ENCODE data around the gene LIX1L. TPM values are rescaled to one million over a fixed set of nuclear protein-coding genes. Genes with fewer than 3 reads are reported as not detected.

The LIX1L gene
- total and polyA plus RNA-seq, 9 donors: 28.7 to 102 (median 69.4) TPM

GRCh38 chr1:145983206-145983675 is 25.4 kb upstream of the LIX1L start:
- Histone ChIP-seq H3K4me3 (no peak overlapping the region), H3K4me1 (ENCODE audit: insufficient read depth) (peaks cover 23% of the 10 kb centered on the region), H3K27ac (peak overlapping the region in 1 of 2 donors; percentile 76), H3K9me3 (no peaks in the 10 kb centered on the region), H3K27me3 (no peaks in the 10 kb centered on the region), H3K36me3 (no peaks in the 10 kb centered on the region)
- intact Hi-C loops (cut with DNase I): no loop called here
- WGBS, 3 donors: 63 to 76% (median 76%) methylated on average over 1 of the region's 1 CpG
- TF ChIP-seq POLR2A (IDR thresholded peaks at IDR 0.05): no peak
- no peak for TF ChIP-seq CTCF (IDR thresholded peaks at IDR 0.05)
- no peak for TF ChIP-seq EP300 (IDR thresholded peaks at IDR 0.05)
- peak in 1 of 5 donors; percentile 24 for DNase-seq

GRCh38 chr1:145982010-145982723 is 24.4 kb upstream of the LIX1L start:
- intact Hi-C loops (cut with DNase I): no loop called here
- no peaks in the 10 kb centered on the region for H3K36me3 ChIP-seq
- TF ChIP-seq EP300 (IDR thresholded peaks at IDR 0.05) (no peak), CTCF (IDR thresholded peaks at IDR 0.05) (no peak), POLR2A (IDR thresholded peaks at IDR 0.05) (no peak)
- H3K9me3 ChIP-seq: no peaks in the 10 kb centered on the region
- peak overlapping the region in 1 of 2 donors; percentile 76 for H3K27ac ChIP-seq
- peak in 1 of 5 donors; percentile 64 for DNase-seq
- no peak overlapping the region for H3K4me3 ChIP-seq
- 54 to 63% (median 58%) methylated on average over 6 of the region's 6 CpGs for WGBS, 3 donors
- no peaks in the 10 kb centered on the region for H3K27me3 ChIP-seq
- peaks cover 28% of the 10 kb centered on the region for H3K4me1 ChIP-seq (ENCODE audit: insufficient read depth)

GRCh38 chr1:145980457-145980994 is 22.7 kb upstream of the LIX1L start:
- 88 to 100% (median 90%) methylated on average over 1 of the region's 1 CpG for WGBS, 3 donors
- peak in 1 of 5 donors; percentile 33 for DNase-seq
- Histone ChIP-seq H3K36me3 (no peaks in the 10 kb centered on the region), H3K4me3 (no peak overlapping the region), H3K27ac (peak overlapping the region; percentile 8 to 76), H3K9me3 (no peaks in the 10 kb centered on the region), H3K27me3 (no peaks in the 10 kb centered on the region), H3K4me1 (ENCODE audit: insufficient read depth) (peaks cover 27% of the 10 kb centered on the region)
- intact Hi-C loops (cut with DNase I): loop anchor here in 1 of 4 donors (2.0 kb wide), 1 partner anchor 20 kb away; no protein-coding TSS in a partner anchor
- TF ChIP-seq EP300 (IDR thresholded peaks at IDR 0.05): no peak

GRCh38 chr1:145979746-145980456 is 22.1 kb upstream of the LIX1L start:
- Histone ChIP-seq H3K4me3 (peak overlapping the region; percentile 23), H3K36me3 (no peaks in the 10 kb centered on the region), H3K27me3 (no peaks in the 10 kb centered on the region), H3K9me3 (no peaks in the 10 kb centered on the region), H3K27ac (peak overlapping the region; percentile 8 to 76), H3K4me1 (ENCODE audit: insufficient read depth) (peaks cover 27% of the 10 kb centered on the region)
- peak in 1 of 5 donors; percentile 52 for DNase-seq
- intact Hi-C loops (cut with DNase I): loop anchor here in 1 of 4 donors (2.0 kb wide), 2 partner anchors 21 to 27 kb away; no protein-coding TSS in a partner anchor
- 40 to 47% (median 42%) methylated on average over 7 of the region's 7 CpGs for WGBS, 3 donors
- TF ChIP-seq CTCF (IDR thresholded peaks at IDR 0.05) (no peak), POLR2A (IDR thresholded peaks at IDR 0.05) (no peak), EP300 (IDR thresholded peaks at IDR 0.05) (no peak)
